Stomach (tissue), 4 donors: ENCODE measurements around the gene SDK2.

Experiments used
- CTCF ChIP-seq, 7 experiments: fragments of 450-650 bp in 4 of 7; fragments of 200-600 bp in 3 of 7; sonication (generic) in 3 of 7; IDR thresholded peaks; one replicate each; pipeline ENCODE4 v1.5.1; 2016 to 2019; ENCODE audit warnings: antibody characterized with exemption in 7 of 7, control low read depth in 2 of 7, mild to moderate bottlenecking in 1 of 7
- EP300 ChIP-seq: sonication (generic); formaldehyde crosslinking; IDR thresholded peaks from one replicate; pipeline ENCODE4 v1.6.1; 2017; ENCODE audit warnings: antibody characterized with exemption
- POLR2A ChIP-seq, 4 donors: fragments of 450-650 bp; IDR thresholded peaks; one replicate each; pipeline ENCODE4 v1.6.1; 2016; ENCODE audit warnings: antibody characterized with exemption in 4 of 4, control low read depth in 2 of 4, mild to moderate bottlenecking in 1 of 4, moderate library complexity in 1 of 4

GRCh38 chr17:73650617-73651200 lies 6.5 kb upstream of the SDK2 start:
- TF ChIP-seq CTCF (IDR thresholded peaks at IDR 0.05) (no peak), EP300 (no peak), POLR2A (IDR thresholded peaks at IDR 0.05) (no peak)
